Measurements from ENCODE around the gene NSG1. TPM values are rescaled to one million over a fixed set of nuclear protein-coding genes. Genes with fewer than 3 reads are reported as not detected.
A peak's percentile ranks its signal among the peaks of the same experiment; 100 is the strongest.

The NSG1 gene
- total and polyA plus RNA-seq, 2 of the 4 experiments (the other 2 are of a cell fraction), result 0.72 to 1.6 TPM

DNA sequence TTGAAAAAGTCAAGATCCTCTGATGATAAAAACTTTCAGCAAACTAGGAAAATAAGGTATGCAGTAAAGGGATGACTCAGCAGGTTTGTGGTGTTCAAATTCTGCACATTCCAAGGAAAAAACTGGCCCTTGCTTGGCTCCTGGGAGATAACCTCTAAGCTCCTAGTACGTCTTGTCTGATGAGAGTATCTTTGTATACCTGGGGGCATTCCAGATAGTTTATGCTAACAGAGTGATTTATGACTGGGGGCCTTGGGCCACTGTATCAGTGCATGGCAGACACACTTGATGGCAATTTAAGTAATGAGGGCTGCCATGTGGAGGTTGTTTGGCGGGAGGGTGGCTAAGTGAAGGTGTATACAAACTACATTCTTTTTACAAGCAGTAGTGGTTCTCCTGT lies 56.9 kb downstream of the NSG1 start:
- Histone ChIP-seq H3K4me3 (ENCODE audit: insufficient read depth, low read depth, low read length) (no peak overlapping the region), H3K18ac (ENCODE audit: low read depth, low read length) (no peak overlapping the region), H4K8ac (ENCODE audit: low read depth in 2 of 2, low read length in 2 of 2) (peak overlapping the region in 1 of 2 experiments; percentile 56; a peak in 2 of 4 replicates), H2BK15ac (ENCODE audit: low read depth, low read length) (peak overlapping the region; percentile 18; the same call in 1 of the 3 replicates), H3K4ac (ENCODE audit: low read depth, low read length) (peak overlapping the region; percentile 77), H3K9me1 (ENCODE audit: insufficient read depth, low read length) (0 out of 2 replicates have a peak, but pooled peaks cover 3% of the 10 kb centered on the region), H3K36me3 (ENCODE audit: control insufficient read depth, insufficient read depth, low read length) (no peaks in the 10 kb centered on the region), H3K9me3 (ENCODE audit: control insufficient read depth, insufficient read depth, low read length) (no peaks in the 10 kb centered on the region), H2AK5ac (ENCODE audit: low read depth, low read length) (no peak overlapping the region; the same call in 1 of the 2 replicates), H3K27ac (ENCODE audit: insufficient read depth, low read length) (peak overlapping the region; percentile 9; the same call in 1 of the 2 replicates), H4K20me1 (ENCODE audit: insufficient read depth, low read length) (no peaks in the 10 kb centered on the region), H4K91ac (ENCODE audit: insufficient read depth, low read depth, low read length) (no peak overlapping the region), H3K14ac (replicated peaks; ENCODE audit: low read depth, low read length) (no peak overlapping the region), H3K79me1 (ENCODE audit: low read depth in 1 of 2, low read length in 2 of 2) (peaks cover 0 to 21% of the 10 kb centered on the region in 2 experiments; a peak in 1 of 4 replicates), H4K5ac (ENCODE audit: low read depth, low read length) (no peak overlapping the region; the same call in 1 of the 2 replicates), H3K23ac (ENCODE audit: low read depth, low read length) (no peak overlapping the region), H3K9ac (ENCODE audit: low read depth, low read length) (no peak overlapping the region), H3K4me2 (ENCODE audit: low read depth, low read length) (peak overlapping the region; percentile 49), H2BK120ac (ENCODE audit: low read depth, low read length) (peak overlapping the region; percentile 65; the same call in 1 of the 2 replicates), H3K27me3 (ENCODE audit: control insufficient read depth, insufficient read depth, low read length) (no peaks in the 10 kb centered on the region), H2BK5ac (ENCODE audit: low read depth, low read length, poor library complexity, severe bottlenecking) (peak overlapping the region; percentile 56), H2AK9ac (replicated peaks; ENCODE audit: low read depth, low read length, poor library complexity) (no peak overlapping the region), H2AFZ (replicated peaks; ENCODE audit: low read length, poor library complexity) (no peak overlapping the region), H2BK20ac (ENCODE audit: low read depth, low read length) (peak overlapping the region; percentile 62; the same call in 1 of the 2 replicates), H3K56ac (ENCODE audit: extremely low read depth, insufficient read depth, low read length) (no peak overlapping the region), H3K4me1 (ENCODE audit: control insufficient read depth, insufficient read depth, low read length) (peaks cover 13% of the 10 kb centered on the region)
- no TSS peak for BruUV-seq (replicated peaks)
- TF ChIP-seq SMC3 (IDR thresholded peaks at IDR 0.05; ENCODE audit: low read depth, low read length), result no peak
- TF ChIP-seq, protein P1, sequence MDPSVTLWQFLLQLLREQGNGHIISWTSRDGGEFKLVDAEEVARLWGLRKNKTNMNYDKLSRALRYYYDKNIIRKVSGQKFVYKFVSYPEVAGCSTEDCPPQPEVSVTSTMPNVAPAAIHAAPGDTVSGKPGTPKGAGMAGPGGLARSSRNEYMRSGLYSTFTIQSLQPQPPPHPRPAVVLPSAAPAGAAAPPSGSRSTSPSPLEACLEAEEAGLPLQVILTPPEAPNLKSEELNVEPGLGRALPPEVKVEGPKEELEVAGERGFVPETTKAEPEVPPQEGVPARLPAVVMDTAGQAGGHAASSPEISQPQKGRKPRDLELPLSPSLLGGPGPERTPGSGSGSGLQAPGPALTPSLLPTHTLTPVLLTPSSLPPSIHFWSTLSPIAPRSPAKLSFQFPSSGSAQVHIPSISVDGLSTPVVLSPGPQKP (IDR thresholded peaks at IDR 0.05; ENCODE audit: borderline replicate concordance, low read depth, low read length), result no peak
- TF ChIP-seq BHLHE40 (IDR thresholded peaks at IDR 0.05; ENCODE audit: low read depth, low read length), result no peak
- no peak for TF ChIP-seq MAZ (IDR thresholded peaks at IDR 0.05; ENCODE audit: borderline replicate concordance, low read depth, low read length)
- no peak for TF ChIP-seq CEBPB (IDR thresholded peaks at IDR 0.05; ENCODE audit: low read depth, low read length)
- TF ChIP-seq CHD1 (IDR thresholded peaks at IDR 0.05; ENCODE audit: low read depth, low read length), result no peak
- peak; percentile 99 for TF ChIP-seq MAFK (IDR thresholded peaks at IDR 0.05; ENCODE audit: low read depth, low read length)
- TF ChIP-seq RCOR1 (IDR thresholded peaks at IDR 0.05; ENCODE audit: insufficient replicate concordance, low read length), result no peak
- TF ChIP-seq, protein P2, sequence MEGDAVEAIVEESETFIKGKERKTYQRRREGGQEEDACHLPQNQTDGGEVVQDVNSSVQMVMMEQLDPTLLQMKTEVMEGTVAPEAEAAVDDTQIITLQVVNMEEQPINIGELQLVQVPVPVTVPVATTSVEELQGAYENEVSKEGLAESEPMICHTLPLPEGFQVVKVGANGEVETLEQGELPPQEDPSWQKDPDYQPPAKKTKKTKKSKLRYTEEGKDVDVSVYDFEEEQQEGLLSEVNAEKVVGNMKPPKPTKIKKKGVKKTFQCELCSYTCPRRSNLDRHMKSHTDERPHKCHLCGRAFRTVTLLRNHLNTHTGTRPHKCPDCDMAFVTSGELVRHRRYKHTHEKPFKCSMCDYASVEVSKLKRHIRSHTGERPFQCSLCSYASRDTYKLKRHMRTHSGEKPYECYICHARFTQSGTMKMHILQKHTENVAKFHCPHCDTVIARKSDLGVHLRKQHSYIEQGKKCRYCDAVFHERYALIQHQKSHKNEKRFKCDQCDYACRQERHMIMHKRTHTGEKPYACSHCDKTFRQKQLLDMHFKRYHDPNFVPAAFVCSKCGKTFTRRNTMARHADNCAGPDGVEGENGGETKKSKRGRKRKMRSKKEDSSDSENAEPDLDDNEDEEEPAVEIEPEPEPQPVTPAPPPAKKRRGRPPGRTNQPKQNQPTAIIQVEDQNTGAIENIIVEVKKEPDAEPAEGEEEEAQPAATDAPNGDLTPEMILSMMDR (conservative IDR thresholded peaks at IDR 0.05; ENCODE audit: low read depth, low read length), result no peak
- no peak for TF ChIP-seq MXI1 (IDR thresholded peaks at IDR 0.05; ENCODE audit: borderline replicate concordance, low read depth, low read length)
- no peak for TF ChIP-seq POLR2A (IDR thresholded peaks at IDR 0.05; ENCODE audit: low read depth, low read length)
- no peak for TF ChIP-seq RFX5 (IDR thresholded peaks at IDR 0.05; ENCODE audit: low read depth, low read length)
- TF ChIP-seq, protein P3, sequence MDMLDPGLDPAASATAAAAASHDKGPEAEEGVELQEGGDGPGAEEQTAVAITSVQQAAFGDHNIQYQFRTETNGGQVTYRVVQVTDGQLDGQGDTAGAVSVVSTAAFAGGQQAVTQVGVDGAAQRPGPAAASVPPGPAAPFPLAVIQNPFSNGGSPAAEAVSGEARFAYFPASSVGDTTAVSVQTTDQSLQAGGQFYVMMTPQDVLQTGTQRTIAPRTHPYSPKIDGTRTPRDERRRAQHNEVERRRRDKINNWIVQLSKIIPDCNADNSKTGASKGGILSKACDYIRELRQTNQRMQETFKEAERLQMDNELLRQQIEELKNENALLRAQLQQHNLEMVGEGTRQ (IDR thresholded peaks at IDR 0.05; ENCODE audit: low read depth, low read length), result no peak
- no peak for TF ChIP-seq RAD21 (IDR thresholded peaks at IDR 0.05; ENCODE audit: low read length)
- TF ChIP-seq FOS (IDR thresholded peaks at IDR 0.05; ENCODE audit: low read depth, low read length), result no peak
- peak; percentile 99 for TF ChIP-seq NFE2L2 (IDR thresholded peaks at IDR 0.05; ENCODE audit: low read depth, low read length)
- ATAC-seq (ENCODE audit: low read depth), result peak; percentile 56
- WGBS, 2 experiments (ENCODE audit: extremely low coverage in 2 of 2, insufficient read length in 1 of 2), result no CpG with 5 or more reads among the region's 2 CpGs
- dilution Hi-C loops (cut with HindIII; ENCODE audit: low sequenced_read_pairs, unreplicated experiment), result no loop called here
- DNase-seq, result peak; percentile 65
- in situ Hi-C loops (cut with MboI; ENCODE audit: low sequenced_read_pairs), result no loop called here
- POLR2A ChIA-PET (ENCODE audit: unreplicated experiment), result interaction anchor here (0.7 kb wide), 1 partner anchor 179 kb away, joined by 3 read pairs; no protein-coding TSS in a partner anchor
- CTCF ChIA-PET, result interaction anchor here (1.4 kb wide), 1 partner anchor 13 kb away, joined by 4 read pairs; no protein-coding TSS in a partner anchor
- intact Hi-C loops (cut with micrococcal nuclease), result no loop called here
